Measurements from ENCODE around the gene CHST1. TPM values are rescaled to one million over a fixed set of nuclear protein-coding genes. Genes with fewer than 3 reads are reported as not detected.

CHST1 gene
- total RNA-seq, 2 experiments from 2014 or later: not detected

- H3K9me3 Mint-ChIP-seq: no peaks in the 10 kb centered on the region
- ATAC-seq (ENCODE audit: low read depth): no peak
- H3K4me1 Mint-ChIP-seq: no peaks in the 10 kb centered on the region
- no peak for DNase-seq
- no peak overlapping the region for H3K27ac Mint-ChIP-seq
- no peaks in the 10 kb centered on the region for H3K36me3 Mint-ChIP-seq
- POLR2A ChIA-PET: no interaction called here
- H3K4me3 Mint-ChIP-seq: no peak overlapping the region
- H3K27me3 Mint-ChIP-seq: peaks cover 23% of the 10 kb centered on the region
Observed at GRCh38 chr11:45605051-45605450, 60.4 kb downstream of the CHST1 start.

GRCh38 chr11:45603946-45604682 lies 61.3 kb downstream of the CHST1 start:
- Mint-ChIP-seq H3K27ac (no peak overlapping the region), H3K4me1 (no peaks in the 10 kb centered on the region), H3K9me3 (no peaks in the 10 kb centered on the region), H3K36me3 (no peaks in the 10 kb centered on the region), H3K4me3 (no peak overlapping the region), H3K27me3 (peaks cover 19% of the 10 kb centered on the region)
- ATAC-seq (ENCODE audit: low read depth) (no peak), DNase-seq (no peak)
- POLR2A ChIA-PET: no interaction called here

DNA sequence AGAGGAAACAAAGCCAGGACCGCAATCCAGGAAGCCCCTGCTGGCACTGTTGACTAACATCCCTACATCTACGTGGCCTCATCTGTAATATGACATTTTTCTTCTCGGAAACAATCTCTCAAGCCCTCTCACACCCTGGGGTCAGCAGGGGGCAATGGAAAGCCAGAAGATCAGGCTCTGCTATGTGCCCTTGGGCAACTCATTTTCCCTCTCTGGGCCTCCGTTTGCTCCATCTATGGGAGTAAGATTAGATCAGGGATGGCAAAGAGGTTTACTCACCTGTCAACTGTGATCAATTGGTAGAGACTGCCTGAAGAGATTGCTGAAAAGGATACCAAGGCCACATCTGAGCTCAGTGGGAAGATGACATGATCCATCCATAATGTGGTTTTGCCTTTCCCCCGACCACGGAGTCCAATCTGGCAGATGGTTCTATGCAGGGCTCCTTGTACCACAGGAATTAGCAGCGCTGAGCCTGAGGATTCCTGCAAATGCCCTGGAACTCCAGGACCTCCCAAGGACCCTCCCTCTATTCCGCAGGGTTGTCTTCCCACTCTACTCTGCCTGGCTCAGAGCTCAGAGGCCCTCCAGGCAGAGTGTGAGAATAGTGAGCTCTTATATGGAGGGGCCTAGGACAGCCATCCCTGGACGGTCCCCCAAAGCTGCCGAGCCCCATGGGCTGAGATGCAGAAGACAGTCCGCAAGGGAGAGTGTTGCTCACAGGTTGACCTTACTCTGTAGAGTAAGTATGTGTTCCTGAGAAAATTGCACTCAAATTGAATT lies 66.1 kb downstream of the CHST1 start:
- no peak overlapping the region for H3K4me3 Mint-ChIP-seq
- ATAC-seq (ENCODE audit: low read depth) (no peak), DNase-seq (no peak)
- H3K9me3 Mint-ChIP-seq: no peaks in the 10 kb centered on the region
- H3K4me1 Mint-ChIP-seq: no peaks in the 10 kb centered on the region
- POLR2A ChIA-PET: no interaction called here
- no peak overlapping the region for H3K27ac Mint-ChIP-seq
- H3K36me3 Mint-ChIP-seq: no peaks in the 10 kb centered on the region
- H3K27me3 Mint-ChIP-seq: peaks cover 17% of the 10 kb centered on the region

Small RNA genes lying within 50 kb of the gene (microRNA-seq; reads per million reads assigned to microRNA genes)
- gene MIR7154: not detected

Other genes starting within 250 kb of the CHST1 start
- gene SLC35C1, start 139.5 kb upstream of the CHST1 start, total RNA-seq: 10 to 100 TPM; 18.0 to 20.2 TPM
- 10 to 100 TPM; 32.4 to 36.9 TPM for gene CRY2, start 181.9 kb upstream of the CHST1 start, total RNA-seq
- gene MAPK8IP1, start 220.0 kb upstream of the CHST1 start, total RNA-seq: under 1 TPM; 0.85 to 0.86 TPM
- 1 to 10 TPM; 3.9 TPM for gene FREY1, start 241.6 kb upstream of the CHST1 start, total RNA-seq